HG03064 (cell line): ENCODE data around the gene TNFAIP3.
A peak's percentile ranks its signal among the peaks of the same experiment; 100 is the strongest.

Experiments used
- ATAC-seq: cut with Tn5 transposase; IDR thresholded peaks from one replicate; pipeline ENCODE4 v1.9.1; 2021; ENCODE audit warnings: low read depth; ENCODE audit not compliant: unreplicated experiment

The TNFAIP3 gene

DNA sequence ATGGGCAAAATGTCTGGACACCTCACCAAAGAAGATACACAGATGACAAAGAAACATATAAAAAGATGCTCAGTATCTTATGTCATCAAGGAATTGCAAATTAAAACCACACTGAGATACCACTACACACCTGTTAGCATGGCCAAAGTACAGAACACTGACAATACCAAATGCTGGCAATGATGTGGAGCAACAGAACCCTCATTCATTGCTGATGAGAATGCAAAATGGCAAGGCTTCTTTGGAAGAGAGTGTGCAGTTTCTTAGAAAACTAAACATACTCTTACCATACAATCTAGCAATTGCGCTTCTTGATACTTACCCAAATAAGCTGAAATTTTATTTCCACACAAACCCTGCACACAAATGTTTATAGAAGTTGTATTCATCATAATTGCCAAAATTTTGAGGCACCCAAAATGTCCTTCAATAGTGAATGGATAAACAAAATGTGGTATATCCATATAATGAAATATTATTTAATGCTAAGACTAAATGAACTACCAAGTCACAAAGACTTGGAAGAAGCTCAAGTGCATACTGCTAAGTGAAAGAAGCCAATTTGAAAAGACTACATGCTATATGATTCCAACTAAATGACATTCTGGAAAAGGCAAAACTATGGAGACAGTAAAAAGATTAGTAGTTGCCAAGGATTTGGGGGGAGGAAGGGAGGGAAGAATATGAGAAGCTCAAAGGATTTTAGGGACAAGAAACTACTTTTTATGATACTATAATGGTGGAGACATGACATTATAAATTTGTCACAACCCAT lies 50.7 kb downstream of the TNFAIP3 start:
- ATAC-seq, result no peak

DNA sequence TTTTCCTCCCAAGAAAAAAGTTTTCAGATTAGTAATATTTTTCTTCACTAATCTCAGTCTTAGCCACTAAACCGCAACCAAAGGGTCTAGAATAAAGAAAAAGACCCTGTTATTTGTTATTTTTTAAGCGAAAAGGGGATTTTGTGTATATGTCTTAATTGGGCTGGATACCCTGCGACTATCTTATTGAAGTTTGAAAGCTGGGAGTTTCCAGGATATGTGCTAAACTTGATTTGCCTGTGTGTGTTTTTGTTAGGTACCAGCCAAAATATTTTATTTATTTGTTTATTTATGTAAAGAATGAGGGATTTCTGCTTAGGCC lies 52.4 kb downstream of the TNFAIP3 start:
- ATAC-seq, result no peak

DNA sequence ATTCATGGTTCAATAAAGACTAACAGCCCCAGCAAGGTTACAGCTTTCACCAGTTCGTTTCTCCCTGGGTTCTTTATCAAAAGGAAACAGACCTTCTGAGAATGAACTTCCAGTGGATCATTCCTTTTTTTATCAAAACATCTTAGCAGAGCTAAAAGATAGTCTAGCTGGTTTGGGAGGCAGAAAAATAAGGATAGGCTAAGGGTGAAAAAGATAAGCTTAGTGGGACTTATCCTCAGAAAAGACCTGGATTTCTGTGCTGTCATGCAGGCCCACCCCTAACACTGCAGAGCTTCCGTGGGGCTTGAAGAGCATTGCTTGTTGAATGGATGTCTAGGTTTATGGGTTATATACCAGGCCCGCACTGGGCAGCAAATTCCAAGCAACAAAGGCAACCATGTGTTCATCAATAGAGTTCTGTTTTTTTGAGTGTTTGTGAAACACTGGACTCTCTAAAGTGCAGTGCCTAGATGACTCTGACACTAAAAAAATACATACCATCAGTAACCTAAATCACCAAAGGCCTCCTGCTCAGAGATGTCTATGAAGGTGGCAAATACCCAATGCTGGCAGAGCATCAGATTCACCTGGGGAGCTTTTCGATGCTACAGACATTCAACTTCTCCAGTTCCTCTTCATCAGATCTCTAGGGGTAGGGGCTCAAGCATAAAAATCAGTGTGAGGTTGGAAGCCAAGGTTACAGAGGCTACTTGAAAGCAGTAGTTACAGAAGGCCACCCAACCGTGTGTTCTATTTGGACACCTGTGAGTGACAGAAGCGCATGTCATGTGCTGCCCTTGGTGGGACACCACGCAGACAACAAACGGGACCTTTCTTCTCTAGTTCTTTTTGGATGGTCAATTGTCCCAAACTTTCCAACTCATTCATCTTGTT lies 53.0 kb downstream of the TNFAIP3 start:
- no peak for ATAC-seq

DNA sequence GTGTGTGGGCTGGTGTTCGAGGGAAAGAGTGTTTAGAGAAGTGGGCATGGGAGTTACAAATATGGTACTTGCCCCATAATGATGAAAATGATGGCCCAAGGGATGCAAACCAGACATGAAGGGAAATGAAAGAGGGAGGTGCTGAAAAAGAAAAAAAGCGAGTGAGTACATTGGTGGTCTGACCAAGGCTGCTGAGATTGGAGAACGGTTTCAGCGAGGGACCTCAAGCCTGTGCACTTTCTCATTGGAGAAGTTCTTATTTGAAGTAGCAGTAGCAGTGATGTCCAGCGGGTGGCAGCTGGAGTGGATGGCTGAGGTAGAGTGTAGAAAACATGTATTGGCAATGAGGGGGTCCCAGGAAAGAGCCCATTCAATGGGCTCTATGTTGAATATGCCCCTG lies 54.8 kb downstream of the TNFAIP3 start:
- ATAC-seq, result peak; percentile 51

DNA sequence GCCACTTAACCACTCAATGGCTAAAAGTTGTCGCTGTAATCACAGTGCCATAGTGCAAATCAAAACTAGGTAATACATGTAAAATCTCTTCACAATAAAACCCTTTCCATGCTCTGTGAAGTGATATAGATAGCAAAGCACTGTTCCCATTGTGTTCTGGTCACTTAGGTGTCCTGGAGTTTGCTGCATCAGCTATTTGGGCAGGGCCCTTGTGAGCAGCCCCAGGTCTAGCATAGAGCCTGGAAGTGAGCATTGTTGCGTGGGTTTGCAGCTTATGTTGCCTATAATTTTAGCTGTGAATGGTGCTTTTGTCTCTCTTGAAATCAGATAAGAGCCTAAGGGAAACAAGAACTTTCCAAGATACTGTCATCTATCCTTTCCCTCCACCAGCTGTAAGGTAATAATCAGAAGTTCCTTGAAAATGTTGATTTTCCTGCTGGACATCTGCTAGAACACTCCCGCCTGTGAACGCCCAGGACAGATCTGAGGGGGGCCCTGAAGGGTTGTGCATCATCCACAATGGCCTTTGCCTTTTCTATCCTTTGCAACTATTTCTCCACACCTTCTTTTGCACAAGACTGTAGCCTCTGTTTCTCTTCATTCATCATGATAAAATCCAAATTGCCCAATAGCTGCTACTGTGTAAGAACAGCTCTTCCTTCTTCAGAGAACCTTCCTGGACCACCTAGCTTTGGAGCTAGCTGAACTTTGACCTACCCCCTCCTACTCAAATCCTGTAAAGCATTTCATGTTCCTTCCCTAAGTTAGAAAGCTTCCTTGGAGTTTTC lies 57.0 kb downstream of the TNFAIP3 start:
- ATAC-seq, result no peak

DNA sequence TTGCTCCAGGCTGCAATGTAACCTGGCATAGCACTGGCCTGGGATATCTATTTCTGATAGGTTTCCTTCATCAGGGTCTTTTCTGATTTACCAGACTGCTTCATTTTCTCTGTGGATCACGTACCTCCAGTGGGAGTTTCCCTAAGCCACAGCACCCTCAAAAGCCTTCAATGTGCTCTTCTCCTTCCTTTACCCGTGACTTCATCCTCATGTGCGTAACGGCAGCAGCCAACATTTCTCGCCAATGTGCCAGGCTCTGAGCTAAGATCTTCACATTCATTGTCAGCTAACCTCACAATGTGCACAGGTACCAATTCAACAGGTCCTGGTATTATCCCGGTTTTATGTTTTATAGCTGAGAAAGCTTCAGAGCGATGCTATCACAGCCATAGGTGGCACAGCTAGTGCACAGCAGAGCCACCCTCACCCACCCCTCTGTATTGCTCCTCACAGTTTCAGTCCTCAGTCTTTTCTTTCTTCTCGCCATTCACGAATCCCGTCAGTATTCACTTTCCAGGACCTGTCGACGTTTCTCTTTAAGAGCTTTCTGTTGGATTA lies 58.2 kb downstream of the TNFAIP3 start:
- no peak for ATAC-seq

DNA sequence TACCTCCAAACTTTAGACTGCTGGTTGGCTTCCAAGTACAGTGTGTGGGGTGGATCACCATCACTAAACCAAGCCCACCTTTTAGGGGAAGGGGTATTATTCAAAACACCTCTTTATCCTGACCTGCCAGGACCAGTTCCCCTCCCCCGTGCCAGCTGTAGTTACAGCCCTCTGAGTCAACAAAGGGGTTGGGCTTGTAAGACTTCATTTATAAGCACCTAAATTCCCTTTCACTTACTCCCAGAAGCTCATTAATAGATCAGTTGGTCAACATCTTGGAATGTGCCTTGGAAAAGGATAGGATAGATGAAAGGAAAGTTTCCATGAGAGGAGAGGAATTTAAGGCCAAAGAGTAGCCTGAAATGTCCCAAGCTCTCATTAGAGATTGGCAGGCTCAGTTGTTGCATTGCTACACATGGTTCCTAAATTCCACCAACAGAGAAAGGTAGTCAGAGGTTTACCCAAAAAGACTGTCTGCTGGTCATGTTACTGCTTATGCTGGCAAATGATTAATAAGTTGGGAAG lies 59.2 kb downstream of the TNFAIP3 start:
- no peak for ATAC-seq

DNA sequence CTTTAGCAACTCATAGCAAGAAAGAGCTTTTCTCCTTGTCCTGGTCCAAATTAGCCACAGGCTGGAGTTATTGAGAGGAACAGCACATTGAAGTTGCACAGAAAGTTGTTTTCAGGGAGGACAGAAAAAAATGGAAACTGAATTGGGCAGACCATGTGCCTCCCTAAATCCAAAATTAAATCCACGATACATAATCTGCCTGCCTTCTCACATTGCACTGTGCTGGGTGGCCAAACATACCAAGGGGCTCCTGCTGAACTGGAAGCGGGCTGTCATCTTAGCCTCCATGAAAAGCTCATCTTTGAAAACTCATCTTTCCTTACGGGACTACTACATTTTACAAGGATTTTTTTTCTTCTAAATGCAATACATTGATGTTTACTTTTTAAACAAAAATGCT lies 59.9 kb downstream of the TNFAIP3 start:
- ATAC-seq, result no peak

DNA sequence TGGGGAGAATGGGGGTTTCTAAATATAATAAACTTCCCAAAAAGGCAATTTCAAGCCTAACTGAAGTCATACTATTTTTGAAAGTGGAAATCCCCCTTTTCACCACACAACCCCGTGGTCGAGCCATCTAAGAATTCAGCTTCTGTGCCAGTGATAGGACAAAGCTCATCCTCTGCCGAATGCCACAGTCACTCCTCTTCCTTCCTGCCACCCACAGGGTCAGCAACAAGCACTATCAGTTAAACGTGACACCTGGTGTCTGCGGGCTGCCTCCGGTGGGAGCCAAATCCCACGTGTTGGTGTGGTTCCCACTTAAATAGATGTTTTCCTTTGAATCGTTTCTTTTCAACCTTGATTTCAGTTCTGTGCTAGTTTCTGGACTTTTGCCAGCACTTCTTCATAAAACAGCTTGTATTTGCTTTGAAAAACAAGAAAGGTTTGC lies 60.7 kb downstream of the TNFAIP3 start:
- ATAC-seq, result peak; percentile 85

DNA sequence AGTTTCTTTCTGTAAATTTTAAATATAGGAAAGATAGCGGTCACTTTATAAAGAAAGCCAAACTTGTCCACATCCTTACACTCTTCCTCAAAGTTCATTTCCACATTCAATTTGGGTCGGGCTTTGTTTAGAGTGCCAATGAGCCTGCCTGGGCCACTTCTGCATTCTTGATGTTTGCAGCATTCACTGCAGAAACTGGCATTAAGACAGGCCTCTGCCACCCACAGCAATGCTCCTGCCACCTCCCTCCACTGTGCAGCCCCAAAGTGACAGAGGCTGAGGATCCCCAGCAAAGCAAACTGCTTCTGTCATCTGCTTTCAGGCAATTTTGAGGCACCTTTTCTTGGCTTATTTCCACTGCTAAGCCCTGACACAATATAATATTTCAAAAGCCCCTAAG lies 61.2 kb downstream of the TNFAIP3 start:
- peak; percentile 23 for ATAC-seq

DNA sequence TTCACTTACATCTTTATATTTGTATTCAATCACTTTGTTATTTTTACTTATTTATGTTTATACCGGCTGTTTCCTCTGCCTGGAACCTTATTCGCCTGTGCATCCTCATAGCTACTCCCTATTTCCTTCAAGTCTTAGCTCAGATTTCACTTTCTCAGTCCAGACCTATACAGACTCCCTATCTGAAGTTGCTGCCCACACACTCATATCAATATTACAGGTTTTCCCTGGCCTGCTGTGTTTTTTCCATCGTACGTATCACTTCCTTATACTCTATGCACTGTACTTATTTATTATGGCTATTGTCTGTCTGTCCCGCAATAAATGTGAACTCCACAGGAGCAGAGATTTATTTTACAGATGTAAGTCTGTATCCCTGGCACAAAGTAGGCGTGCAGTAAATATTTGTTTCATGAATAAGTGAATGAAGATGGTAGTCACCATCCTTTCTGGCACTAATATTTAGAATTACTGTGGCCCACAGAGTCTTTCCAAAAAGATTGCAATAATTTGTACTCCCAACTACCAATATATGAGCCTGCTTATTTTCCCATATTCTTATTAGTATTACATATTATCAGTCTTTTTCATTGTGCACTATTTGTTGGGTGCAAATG lies 64.9 kb downstream of the TNFAIP3 start:
- no peak for ATAC-seq
